Esophagus squamous epithelium (tissue), 4 donors: ENCODE results near the gene GPATCH11.

Source experiments
- CTCF ChIP-seq, 6 experiments: fragments of 450-650 bp in 4 of 6; fragments of 200-600 bp in 2 of 6; sonication (generic) in 2 of 6; IDR thresholded peaks; one replicate each; pipeline ENCODE4 v1.5.1; 2016 to 2019; ENCODE audit warnings: antibody characterized with exemption in 6 of 6, mild to moderate bottlenecking in 4 of 6, moderate library complexity in 4 of 6
- POLR2A ChIP-seq, 4 donors: fragments of 450-650 bp; IDR thresholded peaks; one replicate each; pipeline ENCODE4 v1.6.1; 2017; ENCODE audit warnings: antibody characterized with exemption in 4 of 4, mild to moderate bottlenecking in 4 of 4, moderate library complexity in 3 of 4

- TF ChIP-seq CTCF (IDR thresholded peaks at IDR 0.05): no peak
- no peak for TF ChIP-seq POLR2A (IDR thresholded peaks at IDR 0.05)
Observed at GRCh38 chr2:37142546-37142945, 58.2 kb downstream of the GPATCH11 start.
